Ovary (tissue), 9 donors: Measurements from ENCODE around the gene CRB1. TPM values are rescaled to one million over a fixed set of nuclear protein-coding genes. Genes with fewer than 3 reads are reported as not detected.

Experiments used
- DNase-seq, 5 donors: peaks; one replicate each; pipeline ENCODE4 v3.0.0-alpha.2; 2019 to 2020
- H3K27ac ChIP-seq, 2 donors: fragments of 200-600 bp; one replicate each; pipeline versions ENCODE4 v1.5.1 to v1.8.0; 2019 to 2022
- H3K27me3 ChIP-seq: fragments of 200-600 bp; one replicate; pipeline ENCODE4 v1.8.0; 2022
- H3K36me3 ChIP-seq: fragments of 200-600 bp; sonication (generic); one replicate; pipeline ENCODE4 v1.5.1; 2019
- H3K4me1 ChIP-seq: one replicate; pipeline ENCODE4 v1.8.1; 2013; ENCODE audit warnings: mild to moderate bottlenecking, moderate library complexity; ENCODE audit not compliant: insufficient read depth
- H3K4me3 ChIP-seq: fragments of 200-600 bp; sonication (generic); one replicate; pipeline ENCODE4 v1.5.1; 2017
- H3K9me3 ChIP-seq, 2 donors: fragments of 200-600 bp in 1 of 2; sonication (generic) in 1 of 2; one replicate each; pipeline versions ENCODE4 v1.5.1 to v1.8.1; 2013 to 2019; ENCODE audit warnings: mild to moderate bottlenecking in 1 of 2, moderate library complexity in 1 of 2
- CTCF ChIP-seq, 3 donors: fragments of 450-650 bp in 2 of 3; fragments of 200-600 bp in 1 of 3; IDR thresholded peaks; one replicate each; pipeline versions ENCODE4 v1.5.1 to v1.8.0; 2016 to 2022; ENCODE audit warnings: antibody characterized with exemption in 3 of 3, mild to moderate bottlenecking in 1 of 3
- EP300 ChIP-seq: sonication (generic); formaldehyde crosslinking; IDR thresholded peaks from one replicate; pipeline ENCODE4 v1.6.1; 2017; ENCODE audit warnings: antibody characterized with exemption
- POLR2A ChIP-seq: fragments of 450-650 bp; IDR thresholded peaks from one replicate; pipeline ENCODE4 v1.6.1; 2017; ENCODE audit warnings: antibody characterized with exemption, mild to moderate bottlenecking, moderate library complexity
- WGBS, 3 donors: extraction: QIAGEN DNeasy Blood & Tissue Kit in 1 of 3; methylation state at CpG; one replicate each; pipeline versions ENCODE4 v1.1.5 to v1.1.7; 2013 to 2017; 5-methylcytosine and 5-hydroxymethylcytosine counted together
- intact Hi-C, 4 donors: fragments of 100-400 bp; cut with DNase I; formaldehyde crosslinking; loops; one replicate each; pipeline versions ENCODE4 v1.11.0 to v1.15.1; 2022 to 2023
- polyA plus RNA-seq, 2 donors: library from polyadenylated mRNA; stranded (reverse); fragments of 200-250 nt in 1 of 2; fragments of 350-450 nt in 1 of 2; fragmentation: Illumina TruSeq in 1 of 2; extraction: RNeasy Lipid Tissue Mini Kit (QIAGEN cat#74804) in 1 of 2; gene quantifications; one replicate each; pipeline ENCODE4 v1.2.3, GENCODE V29; 2013 to 2014
- total RNA-seq, 7 donors: library from RNA; depleted of rRNA in 2 of 7; stranded (reverse); fragments of >200 nt in 2 of 7; fragmentation: NEBNext Ultra II Directional in 3 of 7; extraction: Animal tissue kit (Norgen Biotek cat#: 25700) in 3 of 7; gene quantifications; one replicate each; pipeline versions ENCODE4 v1.1.0 to v1.2.4, GENCODE V29; 2016 to 2023
- donor health status: DM: no; HTN: no; CAD: no; lungs with moderate emphysema.
- donor health status: DM: no; HTN: no; CAD: no.
- donor health status: Bipolar disorder and iron deficiency.
- donor health status: DM: yes; HTN: yes; CAD: no.
- donor health status: DM: no; HTN: no; CAD: no.
- donor health status: DM: yes; HTN: yes; CAD: no.

The CRB1 gene
- total and polyA plus RNA-seq, 9 donors: 0.60 to 4.0 (median 1.1) TPM

DNA sequence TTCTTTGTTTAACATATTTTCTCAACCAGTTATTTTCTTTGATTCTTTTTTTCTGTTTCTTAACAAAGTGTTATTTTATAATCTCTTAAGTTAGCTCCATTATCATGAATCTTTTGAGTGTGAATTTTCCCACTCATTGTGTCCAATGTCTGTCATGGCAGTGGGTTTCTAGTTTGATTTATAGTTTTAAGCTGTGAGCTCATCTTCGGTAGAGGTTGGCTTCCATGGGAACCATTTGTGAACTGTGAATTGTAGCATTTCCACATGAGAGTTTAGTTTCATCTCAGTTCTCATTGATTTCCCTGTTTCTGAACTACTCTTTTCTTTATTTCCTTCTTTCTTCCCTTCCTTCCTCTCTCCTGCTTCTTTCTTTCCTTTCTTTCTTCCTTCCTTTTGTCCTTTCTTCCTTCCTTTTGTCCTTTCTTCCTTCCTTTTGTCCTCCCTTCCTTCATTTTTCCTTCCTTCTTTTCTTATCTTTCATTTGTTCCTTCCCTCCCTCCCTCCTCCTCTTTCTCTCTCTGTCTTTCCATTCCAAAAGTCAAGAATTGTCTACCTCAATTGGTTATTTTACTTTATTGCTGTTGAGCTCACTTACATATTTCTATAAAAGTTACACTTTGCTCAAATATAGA is 3.0 kb upstream of the CRB1 start:
- no peaks in the 10 kb centered on the region for H3K9me3 ChIP-seq
- no peaks in the 10 kb centered on the region for H3K4me1 ChIP-seq
- intact Hi-C loops: no loop called here
- DNase-seq: no peak
- H3K27me3 ChIP-seq: no peaks in the 10 kb centered on the region
- no peaks in the 10 kb centered on the region for H3K36me3 ChIP-seq
- no peak for TF ChIP-seq EP300
- no peak for TF ChIP-seq CTCF (IDR thresholded peaks at IDR 0.05)
- TF ChIP-seq POLR2A: no peak
- WGBS, 3 donors: 68 to 80% (median 69%) methylated on average over 1 of the region's 1 CpG
- H3K4me3 ChIP-seq: no peak overlapping the region
- no peak overlapping the region for H3K27ac ChIP-seq

- Histone ChIP-seq H3K36me3 (no peaks in the 10 kb centered on the region), H3K27me3 (no peaks in the 10 kb centered on the region), H3K4me3 (no peak overlapping the region), H3K27ac (no peak overlapping the region), H3K4me1 (no peaks in the 10 kb centered on the region), H3K9me3 (no peaks in the 10 kb centered on the region)
- DNase-seq: no peak
- 44 to 58% (median 49%) methylated on average over 6 of the region's 6 CpGs for WGBS, 3 donors
- intact Hi-C loops: no loop called here
- TF ChIP-seq EP300 (no peak), POLR2A (no peak), CTCF (IDR thresholded peaks at IDR 0.05) (no peak)
Observed at GRCh38 chr1:197269053-197269452, 1.0 kb downstream of the CRB1 start.

DNA sequence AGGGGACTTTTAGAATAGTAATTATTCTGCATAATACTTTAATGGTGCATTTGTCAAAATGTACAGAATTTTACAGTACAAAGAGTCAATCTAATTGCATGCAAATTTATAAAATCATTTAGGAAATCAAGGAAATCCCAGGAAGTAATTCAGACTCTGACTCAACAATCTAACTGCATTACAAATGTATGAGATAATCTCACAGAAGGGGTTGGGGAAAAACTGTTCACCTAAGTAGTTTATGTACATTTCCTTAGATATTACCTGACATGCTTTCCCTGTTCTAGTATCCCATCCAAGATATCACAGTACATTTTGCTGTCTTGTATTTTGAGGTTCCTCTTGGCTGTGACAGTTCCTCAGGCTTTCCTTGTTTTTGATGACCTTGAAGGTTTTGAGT is 4.7 kb downstream of the CRB1 start:
- Histone ChIP-seq H3K27ac (no peak overlapping the region), H3K4me1 (no peaks in the 10 kb centered on the region), H3K4me3 (no peak overlapping the region), H3K9me3 (no peaks in the 10 kb centered on the region), H3K27me3 (no peaks in the 10 kb centered on the region), H3K36me3 (no peaks in the 10 kb centered on the region)
- no peak for DNase-seq
- intact Hi-C loops: no loop called here
- no peak for TF ChIP-seq POLR2A
- no peak for TF ChIP-seq CTCF (IDR thresholded peaks at IDR 0.05)
- TF ChIP-seq EP300: no peak

DNA sequence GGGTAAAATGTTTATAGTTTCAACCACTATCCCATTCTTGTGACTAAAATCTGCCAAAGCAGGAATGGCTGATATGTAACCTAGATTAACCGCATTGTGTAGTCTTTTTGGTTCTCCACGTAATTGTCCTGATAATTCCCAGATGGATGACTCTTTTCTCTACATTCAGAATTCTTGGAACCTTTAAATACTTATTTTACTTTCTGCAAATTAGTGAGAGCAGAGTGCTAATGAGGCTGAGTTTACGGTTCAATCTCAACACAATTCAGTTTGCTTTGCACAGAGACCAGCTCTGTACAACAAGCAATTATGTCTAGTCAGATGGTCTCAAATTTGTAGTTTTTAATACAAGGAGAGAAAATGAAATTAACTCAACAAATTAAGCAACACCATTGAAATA is 9.1 kb downstream of the CRB1 start:
- WGBS, 3 donors: 62 to 74% (median 66%) methylated on average over 3 of the region's 3 CpGs

More for the DNA sequence above, 9.1 kb downstream of the CRB1 start:
- no peak for TF ChIP-seq CTCF (IDR thresholded peaks at IDR 0.05)
- TF ChIP-seq EP300: no peak
- TF ChIP-seq POLR2A: no peak
- intact Hi-C loops: no loop called here
- no peak overlapping the region for H3K27ac ChIP-seq
- H3K9me3 ChIP-seq: no peaks in the 10 kb centered on the region
- no peak for DNase-seq
- no peaks in the 10 kb centered on the region for H3K27me3 ChIP-seq
- H3K4me3 ChIP-seq: no peak overlapping the region
- no peaks in the 10 kb centered on the region for H3K4me1 ChIP-seq
- no peaks in the 10 kb centered on the region for H3K36me3 ChIP-seq
